GM12878 (cell line): Measurements from ENCODE around the gene TUBGCP3. TPM values are rescaled to one million over a fixed set of nuclear protein-coding genes. Genes with fewer than 3 reads are reported as not detected.

Source experiments
- ATAC-seq: fragments of 200-7000 bp; cut with Tn5 transposase; 3 replicates; pipeline ENCODE4 v1.9.1; 2020; ENCODE audit warnings: mild to moderate bottlenecking, moderate library complexity
- BruUV-seq: library from RNA; stranded (reverse); fragments of 400-500 nt; replicated peaks from 2 replicates; lab custom pipeline; 2021; lab: Mats Ljungman, UMichigan
- CTCF ChIA-PET: fragments of 300-600 bp; sonication (Branson Sonifier 250); formaldehyde crosslinking; extraction: SDS; loops from one replicate; lab custom pipeline; 2021; ENCODE audit warnings: inconsistent platforms; lab: Yijun Ruan, JAX
- POLR2A ChIA-PET: fragments of 350-600 bp; formaldehyde crosslinking; extraction: SDS; loops from one replicate; lab custom pipeline; 2021; ENCODE audit warnings: inconsistent platforms; lab: Charles Lee
- RAD21 ChIA-PET: fragments of 300-600 bp; sonication (Branson Sonifier 250); formaldehyde crosslinking; loops from one replicate; lab custom pipeline; 2023; ENCODE audit warnings: antibody characterized with exemption; ENCODE audit not compliant: unreplicated experiment; lab: Charles Lee
- SMC1A ChIA-PET: fragments of 300-600 bp; sonication (Branson Sonifier 250); formaldehyde crosslinking; loops from one replicate; lab custom pipeline; 2023; ENCODE audit not compliant: unreplicated experiment, uncharacterized antibody; lab: Charles Lee
- DNase-seq: peaks from one replicate; pipeline ENCODE4 v3.0.0-alpha.2; 2011; ENCODE audit warnings: low read depth, low spot score
- FAIRE-seq: peaks from 3 replicates; lab custom pipeline; 2011; peaks lifted over from hg19 to GRCh38; lab: Jason Lieb, UNC
- H2AFZ ChIP-seq: 2 replicates; pipeline ENCODE4 v1.6.0; 2011; ENCODE audit warnings: low read depth, low read length, control low read depth; ENCODE audit not compliant: control insufficient read depth
- H3K27ac ChIP-seq: 2 replicates; pipeline ENCODE4 v1.5.1; 2011; ENCODE audit warnings: control low read depth; ENCODE audit not compliant: control insufficient read depth, insufficient read depth
- H3K27me3 ChIP-seq, 2 experiments: replicated peaks in 1 of 2; 2 replicates each; pipeline versions ENCODE4 v1.6.0 to v1.6.1; 2011; ENCODE audit warnings: low read length in 1 of 2; ENCODE audit not compliant: control insufficient read depth in 2 of 2, insufficient read depth in 2 of 2
- H3K36me3 ChIP-seq, 2 experiments: 2 replicates each; pipeline ENCODE4 v1.5.1; 2011; ENCODE audit warnings: low read length in 1 of 2; ENCODE audit not compliant: control insufficient read depth in 2 of 2, insufficient read depth in 2 of 2
- H3K4me1 ChIP-seq: 2 replicates; pipeline ENCODE4 v1.6.1; 2011; ENCODE audit warnings: mild to moderate bottlenecking, low read length, moderate library complexity, mixed read lengths; ENCODE audit not compliant: control insufficient read depth, insufficient read depth
- H3K4me2 ChIP-seq: 2 replicates; pipeline ENCODE4 v1.6.0; 2011; ENCODE audit warnings: control low read depth; ENCODE audit not compliant: control insufficient read depth, insufficient read depth
- H3K4me3 ChIP-seq: fragments of 200-600 bp; sonication (generic); 2 replicates; pipeline ENCODE4 v1.5.1; 2016
- H3K79me2 ChIP-seq: 2 replicates; pipeline ENCODE4 v1.6.0; 2011; ENCODE audit warnings: low read length; ENCODE audit not compliant: control insufficient read depth, insufficient read depth
- H3K9ac ChIP-seq: 2 replicates; pipeline ENCODE4 v1.8.0; 2011; ENCODE audit warnings: low read length, control low read depth, mixed read lengths; ENCODE audit not compliant: control insufficient read depth, insufficient read depth
- H3K9me3 ChIP-seq: replicated peaks from 3 replicates; pipeline ENCODE4 v1.5.1; 2011; ENCODE audit warnings: mild to moderate bottlenecking, low read length; ENCODE audit not compliant: control insufficient read depth, insufficient read depth
- H4K20me1 ChIP-seq: 2 replicates; pipeline ENCODE4 v1.6.0; 2011; ENCODE audit not compliant: control insufficient read depth, insufficient read depth
- CEBPB ChIP-seq, 2 experiments: fragments of 150-350 bp in 1 of 2; IDR thresholded peaks; 2 replicates each; pipeline ENCODE4 v1.6.1; 2012 to 2014; ENCODE audit warnings: low read depth in 2 of 2, low read length in 2 of 2, borderline replicate concordance in 1 of 2, inconsistent platforms in 1 of 2
- GABPA ChIP-seq: IDR thresholded peaks from 2 replicates; pipeline ENCODE4 v1.6.1; 2014; ENCODE audit warnings: antibody characterized with exemption, low read depth, mild to moderate bottlenecking, inconsistent platforms
- HDAC6 ChIP-seq: fragments of 200-600 bp; sonication (generic); IDR thresholded peaks from one replicate; pipeline ENCODE4 v1.8.0; 2017; ENCODE audit warnings: antibody characterized with exemption; ENCODE audit not compliant: unreplicated experiment
- IKZF1 ChIP-seq: fragments of 450-650 bp; conservative IDR thresholded peaks from 2 replicates; pipeline ENCODE4 v1.6.1; 2017; ENCODE audit warnings: antibody characterized with exemption, mild to moderate bottlenecking
- KAT2A ChIP-seq: conservative IDR thresholded peaks from 2 replicates; pipeline ENCODE4 v1.6.1; 2011; ENCODE audit warnings: low read depth, low read length; ENCODE audit not compliant: control insufficient read depth
- MEF2A ChIP-seq: IDR thresholded peaks from 2 replicates; pipeline ENCODE4 v1.6.1; 2011; ENCODE audit warnings: low read depth, mild to moderate bottlenecking, low read length, moderate library complexity; ENCODE audit not compliant: insufficient read depth
- MXI1 ChIP-seq: fragments of 150-350 bp; IDR thresholded peaks from 2 replicates; pipeline ENCODE4 v1.6.1; 2011; ENCODE audit warnings: low read depth, mild to moderate bottlenecking, inconsistent platforms, low read length, improper control_type of control experiment
- NFIC ChIP-seq: IDR thresholded peaks from 2 replicates; pipeline ENCODE4 v1.6.1; 2012; ENCODE audit warnings: low read depth, mild to moderate bottlenecking, inconsistent platforms, low read length, moderate library complexity
- NFYA ChIP-seq: IDR thresholded peaks from 2 replicates; pipeline ENCODE4 v1.6.1; 2011; ENCODE audit warnings: low read depth, mild to moderate bottlenecking, low read length, improper control_type of control experiment, borderline replicate concordance
- NR2C2 ChIP-seq: IDR thresholded peaks from 2 replicates; pipeline ENCODE4 v1.6.1; 2011; ENCODE audit warnings: borderline replicate concordance, low read depth; ENCODE audit not compliant: control insufficient read depth, insufficient read length
- NR2F1 ChIP-seq: fragments of 450-650 bp; conservative IDR thresholded peaks from 2 replicates; pipeline ENCODE4 v1.6.1; 2017; ENCODE audit warnings: mild to moderate bottlenecking
- POLR2AphosphoS2 ChIP-seq: IDR thresholded peaks from 2 replicates; pipeline ENCODE4 v1.6.1; 2011; ENCODE audit warnings: low read depth, mild to moderate bottlenecking, low read length, improper control_type of control experiment, moderate library complexity
- POU2F2 ChIP-seq: IDR thresholded peaks from 3 replicates; pipeline ENCODE4 v1.6.1; 2011; ENCODE audit warnings: low read depth, mild to moderate bottlenecking, low read length, borderline replicate concordance
- SIN3A ChIP-seq: IDR thresholded peaks from 2 replicates; pipeline ENCODE4 v1.6.1; 2012; ENCODE audit warnings: low read depth, low read length, improper control_type of control experiment
- ZSCAN29 ChIP-seq: fragments of 450-650 bp; IDR thresholded peaks from 2 replicates; pipeline ENCODE4 v1.6.1; 2017; ENCODE audit warnings: mild to moderate bottlenecking, moderate library complexity
- WGBS: methylation state at CpG from one replicate; pipeline ENCODE4 v1.1.6; 2016; ENCODE audit warnings: low lambda C conversion rate; ENCODE audit not compliant: insufficient replicate concordance, insufficient coverage; ENCODE audit errors: missing lambda C conversion rate; 5-methylcytosine and 5-hydroxymethylcytosine counted together
- in situ Hi-C: fragments of 300-500 bp; cut with MboI; formaldehyde crosslinking; loops from 9 replicates; pipeline ENCODE4 v1.14.3; 2018; ENCODE audit warnings: mixed read lengths
- intact Hi-C: fragments of 100-400 bp; cut with micrococcal nuclease; formaldehyde crosslinking; loops from one replicate; pipeline ENCODE4 v1.14.2; 2022; ENCODE audit not compliant: unreplicated experiment
- polyA plus RNA-seq, 11 experiments: library from polyadenylated mRNA; depleted of rRNA in 4 of 11; unstranded in 6 of 11; stranded (reverse) in 5 of 11; fragments of >200 nt; fragmentation: Nextera tagmentation in 4 of 11; fragmentation: Illumina TruSeq in 1 of 11; extraction: Ambion mirVana in 4 of 11; extraction: Trizol in 1 of 11; gene quantifications; 1 replicate in 1 of 11; 2 replicates in 10 of 11; pipeline versions ENCODE4 v1.2.1 to v1.2.3, GENCODE V29; 2011 to 2016; ENCODE audit warnings: inconsistent platforms in 2 of 11, missing spikeins in 2 of 11, low read depth in 1 of 11
- total RNA-seq, 4 experiments: library from RNA; depleted of rRNA in 3 of 4; stranded (reverse); fragments of >200 nt in 3 of 4; fragmentation: Illumina TruSeq in 1 of 4; extraction: Trizol in 1 of 4; gene quantifications; 2 replicates each; pipeline versions ENCODE4 v1.2.1 to v1.2.3, GENCODE V29; 2013 to 2021
- TF ChIP-seq, protein P1 (sequence below): IDR thresholded peaks from 2 replicates; pipeline ENCODE4 v1.6.1; 2011; ENCODE audit warnings: low read depth, low read length, improper control_type of control experiment, borderline replicate concordance
- TF ChIP-seq, protein P2 (sequence below): fragments of 450-650 bp; IDR thresholded peaks from 2 replicates; pipeline ENCODE4 v1.6.1; 2017; ENCODE audit warnings: borderline replicate concordance
- TF ChIP-seq, protein P3 (sequence below): IDR thresholded peaks from 2 replicates; pipeline ENCODE4 v1.6.1; 2012; ENCODE audit warnings: low read depth, low read length, improper control_type of control experiment
- TF ChIP-seq, protein P4 (sequence below): IDR thresholded peaks from 2 replicates; pipeline ENCODE4 v1.6.1; 2012; ENCODE audit warnings: low read depth, low read length, improper control_type of control experiment

TUBGCP3 gene
- total and polyA plus RNA-seq, 10 of the 15 experiments (the other 5 are each of a cell fraction or from before 2014, with no cell fraction given) = 4.0 to 34.0 (median 22.6) TPM

DNA sequence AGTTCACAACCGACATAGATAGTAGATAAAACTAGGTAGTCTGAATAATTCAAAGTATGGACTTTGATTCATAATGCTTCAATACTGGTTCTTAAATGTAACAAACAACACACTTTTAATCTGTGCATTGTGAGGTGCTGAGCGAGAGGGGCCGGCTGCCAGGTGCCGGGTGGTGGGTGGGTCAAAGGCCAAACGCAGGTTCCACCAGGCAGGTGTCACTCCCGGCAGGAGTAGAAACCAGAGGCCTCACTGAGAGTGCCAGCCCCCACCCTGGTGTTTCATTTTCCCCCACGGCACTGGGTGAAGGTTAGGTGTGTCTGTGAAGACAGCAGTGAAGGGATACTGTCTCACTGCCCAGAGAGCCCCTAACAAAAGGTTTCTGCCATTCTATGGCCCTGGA, 4.2 kb upstream of the TUBGCP3 start:
- H2AFZ ChIP-seq = no peak overlapping the region
- ChIA-PET CTCF (no interaction called here), SMC1A (interaction anchor here (1.4 kb wide), 1 partner anchor 69 kb away, joined by 4 read pairs; no protein-coding TSS in a partner anchor), RAD21 (no interaction called here)
- no peaks in the 10 kb centered on the region; the same call in 2 of the 3 replicates for H3K9me3 ChIP-seq
- no peaks in the 10 kb centered on the region for H3K36me3 ChIP-seq
- no peaks in the 10 kb centered on the region for H4K20me1 ChIP-seq
- in situ Hi-C loops (no loop called here), intact Hi-C loops (no loop called here)
- H3K79me2 ChIP-seq = peaks cover 15% of the 10 kb centered on the region
- FAIRE-seq (no peak), DNase-seq (no peak), ATAC-seq (no peak)
- H3K4me3 ChIP-seq = no peak overlapping the region
- no peaks in the 10 kb centered on the region; a peak in 1 of 4 replicates for H3K27me3 ChIP-seq
- H3K4me2 ChIP-seq = no peak overlapping the region
- H3K9ac ChIP-seq = no peak overlapping the region
- peaks cover 4% of the 10 kb centered on the region; the same call in 1 of the 2 replicates for H3K4me1 ChIP-seq
- TF ChIP-seq SIN3A = no peak
- TF ChIP-seq, protein P1, sequence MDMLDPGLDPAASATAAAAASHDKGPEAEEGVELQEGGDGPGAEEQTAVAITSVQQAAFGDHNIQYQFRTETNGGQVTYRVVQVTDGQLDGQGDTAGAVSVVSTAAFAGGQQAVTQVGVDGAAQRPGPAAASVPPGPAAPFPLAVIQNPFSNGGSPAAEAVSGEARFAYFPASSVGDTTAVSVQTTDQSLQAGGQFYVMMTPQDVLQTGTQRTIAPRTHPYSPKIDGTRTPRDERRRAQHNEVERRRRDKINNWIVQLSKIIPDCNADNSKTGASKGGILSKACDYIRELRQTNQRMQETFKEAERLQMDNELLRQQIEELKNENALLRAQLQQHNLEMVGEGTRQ = no peak
- no peak for TF ChIP-seq ZSCAN29
- TF ChIP-seq IKZF1 = no peak
- TF ChIP-seq HDAC6 = no peak
- no peak for TF ChIP-seq NFIC
- TF ChIP-seq NR2F1 = no peak
- no peak for TF ChIP-seq MXI1
- TF ChIP-seq CEBPB (IDR thresholded peaks at IDR 0.05; ENCODE audit: borderline replicate concordance in 1 of 2, low read depth in 2 of 2, low read length in 2 of 2) = no peak
- TF ChIP-seq NR2C2 = no peak
- TF ChIP-seq KAT2A = no peak
- TF ChIP-seq, protein P2, sequence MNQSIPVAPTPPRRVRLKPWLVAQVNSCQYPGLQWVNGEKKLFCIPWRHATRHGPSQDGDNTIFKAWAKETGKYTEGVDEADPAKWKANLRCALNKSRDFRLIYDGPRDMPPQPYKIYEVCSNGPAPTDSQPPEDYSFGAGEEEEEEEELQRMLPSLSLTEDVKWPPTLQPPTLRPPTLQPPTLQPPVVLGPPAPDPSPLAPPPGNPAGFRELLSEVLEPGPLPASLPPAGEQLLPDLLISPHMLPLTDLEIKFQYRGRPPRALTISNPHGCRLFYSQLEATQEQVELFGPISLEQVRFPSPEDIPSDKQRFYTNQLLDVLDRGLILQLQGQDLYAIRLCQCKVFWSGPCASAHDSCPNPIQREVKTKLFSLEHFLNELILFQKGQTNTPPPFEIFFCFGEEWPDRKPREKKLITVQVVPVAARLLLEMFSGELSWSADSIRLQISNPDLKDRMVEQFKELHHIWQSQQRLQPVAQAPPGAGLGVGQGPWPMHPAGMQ = no peak
- TF ChIP-seq, protein P3, sequence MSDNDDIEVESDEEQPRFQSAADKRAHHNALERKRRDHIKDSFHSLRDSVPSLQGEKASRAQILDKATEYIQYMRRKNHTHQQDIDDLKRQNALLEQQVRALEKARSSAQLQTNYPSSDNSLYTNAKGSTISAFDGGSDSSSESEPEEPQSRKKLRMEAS = no peak
- TF ChIP-seq, protein P4, sequence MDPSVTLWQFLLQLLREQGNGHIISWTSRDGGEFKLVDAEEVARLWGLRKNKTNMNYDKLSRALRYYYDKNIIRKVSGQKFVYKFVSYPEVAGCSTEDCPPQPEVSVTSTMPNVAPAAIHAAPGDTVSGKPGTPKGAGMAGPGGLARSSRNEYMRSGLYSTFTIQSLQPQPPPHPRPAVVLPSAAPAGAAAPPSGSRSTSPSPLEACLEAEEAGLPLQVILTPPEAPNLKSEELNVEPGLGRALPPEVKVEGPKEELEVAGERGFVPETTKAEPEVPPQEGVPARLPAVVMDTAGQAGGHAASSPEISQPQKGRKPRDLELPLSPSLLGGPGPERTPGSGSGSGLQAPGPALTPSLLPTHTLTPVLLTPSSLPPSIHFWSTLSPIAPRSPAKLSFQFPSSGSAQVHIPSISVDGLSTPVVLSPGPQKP = no peak
- no peak for TF ChIP-seq MEF2A
- TF ChIP-seq POU2F2 = no peak
- no peak for TF ChIP-seq GABPA
- no peak for TF ChIP-seq POLR2AphosphoS2
- no peak for TF ChIP-seq NFYA
- TF ChIP-seq, all 136 proteins: peak for 0
- no peak overlapping the region for H3K27ac ChIP-seq
- BruUV-seq = no TSS peak
- WGBS = 84% methylated on average over 7 of the region's 7 CpGs
- POLR2A ChIA-PET = no interaction called here
